RKO (cell line): ENCODE data around the gene TNFRSF13B.
"Not testable (repeated sequence)": the region's sequence is repeated elsewhere in the genome, so short reads cannot be mapped to it uniquely, and the experiment has no call there.

Source experiments
- DNase-seq: peaks from one replicate; pipeline ENCODE4 v3.0.0-alpha.2; 2016; ENCODE audit warnings: low spot score

The TNFRSF13B gene

DNA sequence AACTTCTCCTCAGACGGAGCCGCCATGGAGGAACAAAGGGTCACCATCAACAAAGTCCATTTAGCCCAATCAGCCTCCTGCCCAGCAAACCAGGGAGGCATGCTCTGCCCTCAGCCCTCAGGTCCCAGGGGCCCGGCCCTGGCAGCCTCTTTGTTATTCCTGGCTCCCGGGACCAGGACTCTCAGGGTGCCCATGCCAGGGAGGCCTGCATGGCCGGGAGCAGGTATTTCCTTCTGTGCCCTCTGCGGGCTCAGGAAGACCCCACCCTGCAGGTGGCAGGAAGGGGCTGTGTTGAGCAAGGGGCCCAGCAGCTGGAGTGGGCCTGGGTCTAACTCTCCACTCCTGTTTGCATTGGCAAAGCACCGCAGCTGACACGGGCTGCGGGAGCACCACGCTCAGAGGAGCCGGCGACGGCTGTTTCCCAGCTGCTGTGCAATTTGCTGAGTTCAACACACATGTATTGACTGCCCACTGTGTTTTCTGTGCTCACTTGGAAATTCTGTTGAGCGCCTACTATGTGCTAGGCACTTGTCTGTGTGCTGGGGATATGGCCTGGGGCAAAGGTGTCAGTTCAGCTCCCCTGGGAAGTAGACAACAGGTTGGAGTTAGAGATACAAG is 33.2 kb upstream of the TNFRSF13B start:
- DNase-seq, result not testable (repeated sequence)

DNA sequence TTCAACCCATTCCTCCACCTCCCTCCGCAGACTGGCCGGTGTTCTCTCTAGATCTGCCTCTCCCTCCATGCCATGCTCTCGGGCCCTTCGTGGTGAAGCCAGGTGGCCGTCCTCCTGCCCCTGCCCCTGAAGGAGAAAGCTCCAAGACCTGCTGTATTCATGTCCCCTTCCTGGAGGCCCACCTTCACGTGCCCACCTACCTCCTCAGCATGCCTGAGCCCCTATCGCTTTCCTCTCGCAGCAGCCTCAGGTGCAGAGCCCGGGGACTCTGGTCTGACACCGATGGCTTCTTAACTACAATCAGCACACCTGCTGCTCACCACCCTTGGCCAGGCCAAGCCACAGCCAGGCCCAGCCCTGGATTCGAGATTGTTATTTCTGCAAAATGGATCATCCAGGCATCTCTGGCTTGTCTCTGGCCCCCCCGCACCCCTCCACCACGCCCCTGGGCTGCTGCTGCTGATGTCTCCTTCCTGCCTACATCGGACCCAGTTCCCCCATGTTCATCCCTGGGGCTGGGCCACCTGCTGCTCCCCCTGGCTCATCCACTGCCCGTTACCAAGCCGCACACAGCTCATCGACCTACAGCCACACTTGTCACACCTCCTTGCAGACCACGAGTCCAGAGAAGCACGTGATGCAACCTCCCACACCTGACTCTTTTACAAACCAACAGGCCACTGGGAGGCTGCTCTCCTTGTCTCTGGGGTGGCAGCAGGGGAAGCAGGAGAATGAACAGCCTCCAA is 32.5 kb upstream of the TNFRSF13B start:
- DNase-seq, result no peak

DNA sequence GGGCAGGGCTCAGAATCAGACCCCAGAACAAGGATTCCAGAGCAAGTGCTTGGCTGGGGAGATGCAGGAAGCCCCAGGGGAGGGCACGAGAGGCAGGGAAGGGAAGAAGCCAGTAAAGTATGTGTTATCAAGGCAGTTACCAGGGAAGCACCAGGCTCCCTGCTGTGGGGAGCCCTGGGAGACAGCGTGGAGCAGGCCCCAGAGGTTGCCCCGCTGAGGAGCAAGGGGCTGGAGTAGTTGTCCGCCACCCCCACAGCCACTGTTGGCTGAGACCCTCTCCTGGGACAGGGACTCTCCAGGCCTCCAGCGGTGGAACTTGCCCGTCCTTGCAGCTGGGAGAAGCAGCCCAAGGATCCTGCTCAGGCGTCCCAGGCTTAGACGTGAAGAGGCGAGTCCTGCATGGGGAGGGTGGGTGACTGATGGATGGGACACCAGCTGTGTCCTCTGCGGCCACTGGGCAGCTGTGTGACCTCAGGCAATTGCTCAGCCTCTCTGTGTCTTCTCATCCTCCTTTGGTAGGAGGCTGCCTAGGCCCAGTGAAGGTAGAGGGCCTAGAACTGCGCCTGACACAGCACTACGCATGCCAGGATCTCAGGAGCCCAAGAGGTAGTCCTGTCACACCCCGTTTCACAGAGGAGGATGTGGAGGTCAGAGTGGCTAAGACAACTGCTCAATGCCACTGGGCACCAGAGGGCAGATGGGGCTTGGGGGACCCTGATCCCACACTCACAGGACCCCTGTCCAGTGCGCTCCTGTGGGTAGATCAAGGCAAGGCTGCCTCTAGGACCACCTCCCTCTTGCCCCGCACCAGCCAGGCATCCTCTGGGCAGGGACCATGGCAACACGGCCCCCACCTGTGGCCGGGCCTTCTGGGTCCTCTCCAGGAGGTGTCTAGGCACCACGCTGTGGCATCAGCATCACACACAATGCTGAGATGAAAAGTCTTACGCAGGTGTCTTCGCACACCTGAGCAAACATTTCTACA is 31.1 kb upstream of the TNFRSF13B start:
- DNase-seq, result not testable (repeated sequence)

DNA sequence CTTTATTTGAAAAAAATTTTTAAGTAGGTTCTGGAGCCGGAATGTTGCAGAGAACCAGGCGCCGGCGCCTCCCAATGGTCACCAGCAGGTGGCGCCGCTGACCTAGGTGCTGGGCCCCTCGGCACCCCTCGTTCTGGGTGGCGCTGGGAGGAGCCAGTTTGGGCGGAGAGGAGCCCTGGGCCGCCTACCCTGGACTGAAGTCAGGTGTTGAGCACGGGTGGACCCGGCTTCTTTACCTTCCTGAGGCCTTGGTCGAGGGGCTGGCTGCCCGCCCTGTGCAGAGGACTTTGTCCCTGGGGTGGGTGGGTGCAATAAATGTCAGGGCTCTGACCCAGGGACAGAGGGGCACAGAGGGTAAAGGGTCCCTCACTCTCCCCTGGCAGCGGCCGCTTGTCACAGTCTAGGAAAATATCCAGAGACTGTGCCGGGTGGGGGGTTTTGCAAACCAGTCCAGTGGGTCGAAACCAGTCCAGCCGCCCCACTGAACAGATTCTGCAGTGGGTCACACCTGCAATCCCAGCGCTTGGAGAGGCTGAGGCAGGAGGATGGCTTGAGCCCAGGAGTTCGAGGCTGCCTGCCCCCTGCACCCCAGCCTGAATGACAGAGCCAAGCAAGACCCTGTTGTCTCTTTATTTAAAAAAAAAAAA is 30.1 kb upstream of the TNFRSF13B start:
- DNase-seq, result peak; percentile 68

DNA sequence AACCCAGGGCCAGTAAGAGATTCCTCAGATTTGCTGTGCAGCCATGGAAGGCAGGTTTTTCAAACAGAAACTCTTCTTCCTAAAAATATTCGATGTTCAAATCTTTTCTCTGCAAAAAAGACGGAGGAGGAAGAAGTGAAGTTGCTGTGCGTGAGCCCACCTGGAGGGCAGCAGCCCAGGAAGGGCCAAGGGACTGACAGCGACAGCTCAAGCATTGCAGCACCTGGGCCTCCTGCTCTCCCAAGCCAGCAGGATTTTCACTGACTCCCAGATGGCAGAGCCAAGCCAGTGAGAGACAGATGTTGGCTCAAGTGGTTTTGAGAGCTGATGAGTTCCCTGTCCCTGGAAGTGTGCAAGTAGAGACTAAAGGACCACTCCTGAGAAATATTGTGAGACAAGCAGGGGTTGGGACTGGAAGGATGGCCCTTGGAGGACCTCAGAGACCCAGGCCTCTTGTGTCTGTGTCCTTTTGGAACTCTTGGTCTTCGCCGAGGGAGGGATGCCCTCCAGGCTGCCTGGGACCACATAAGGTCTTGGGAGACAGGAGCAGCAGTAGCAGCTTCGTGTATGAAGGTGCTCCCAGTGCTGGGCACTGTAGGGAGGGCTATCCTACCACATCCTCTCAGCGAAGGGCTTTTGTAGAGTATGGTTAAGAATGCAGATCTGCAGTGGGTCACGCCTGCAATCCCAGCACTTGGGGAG is 29.3 kb upstream of the TNFRSF13B start:
- no peak for DNase-seq

DNA sequence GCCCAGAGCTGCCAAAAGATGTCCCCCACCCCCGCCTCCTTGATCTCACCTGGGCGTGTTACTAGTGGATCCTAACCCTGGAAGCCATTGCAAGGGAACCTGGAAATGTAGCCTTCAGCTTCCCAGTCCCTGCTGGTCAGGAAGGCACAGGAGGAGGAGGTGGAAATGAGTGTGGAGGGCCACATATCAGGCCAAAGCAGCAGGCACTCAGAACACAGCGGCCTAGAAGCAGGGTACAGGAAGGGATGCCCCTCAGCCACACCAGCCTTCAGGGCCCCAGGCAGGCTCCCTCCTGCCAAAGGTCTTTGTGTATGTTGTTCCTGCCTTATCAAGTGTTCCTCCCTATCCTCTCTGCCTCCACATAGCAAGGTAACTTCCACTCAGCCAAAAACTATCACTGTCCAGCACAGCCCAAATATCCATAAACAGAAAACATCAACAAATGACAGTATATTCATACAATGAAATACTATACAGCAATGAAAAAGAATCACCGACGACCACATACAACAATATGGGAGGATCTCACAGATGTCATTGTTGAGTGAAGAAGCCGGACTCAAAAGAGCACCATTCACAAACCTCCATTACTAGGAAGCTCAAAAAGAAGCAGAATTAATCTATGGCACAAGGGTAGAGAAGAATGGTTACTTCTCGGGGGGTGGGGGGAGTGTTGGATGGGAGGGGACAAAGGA is 28.2 kb upstream of the TNFRSF13B start:
- no peak for DNase-seq

DNA sequence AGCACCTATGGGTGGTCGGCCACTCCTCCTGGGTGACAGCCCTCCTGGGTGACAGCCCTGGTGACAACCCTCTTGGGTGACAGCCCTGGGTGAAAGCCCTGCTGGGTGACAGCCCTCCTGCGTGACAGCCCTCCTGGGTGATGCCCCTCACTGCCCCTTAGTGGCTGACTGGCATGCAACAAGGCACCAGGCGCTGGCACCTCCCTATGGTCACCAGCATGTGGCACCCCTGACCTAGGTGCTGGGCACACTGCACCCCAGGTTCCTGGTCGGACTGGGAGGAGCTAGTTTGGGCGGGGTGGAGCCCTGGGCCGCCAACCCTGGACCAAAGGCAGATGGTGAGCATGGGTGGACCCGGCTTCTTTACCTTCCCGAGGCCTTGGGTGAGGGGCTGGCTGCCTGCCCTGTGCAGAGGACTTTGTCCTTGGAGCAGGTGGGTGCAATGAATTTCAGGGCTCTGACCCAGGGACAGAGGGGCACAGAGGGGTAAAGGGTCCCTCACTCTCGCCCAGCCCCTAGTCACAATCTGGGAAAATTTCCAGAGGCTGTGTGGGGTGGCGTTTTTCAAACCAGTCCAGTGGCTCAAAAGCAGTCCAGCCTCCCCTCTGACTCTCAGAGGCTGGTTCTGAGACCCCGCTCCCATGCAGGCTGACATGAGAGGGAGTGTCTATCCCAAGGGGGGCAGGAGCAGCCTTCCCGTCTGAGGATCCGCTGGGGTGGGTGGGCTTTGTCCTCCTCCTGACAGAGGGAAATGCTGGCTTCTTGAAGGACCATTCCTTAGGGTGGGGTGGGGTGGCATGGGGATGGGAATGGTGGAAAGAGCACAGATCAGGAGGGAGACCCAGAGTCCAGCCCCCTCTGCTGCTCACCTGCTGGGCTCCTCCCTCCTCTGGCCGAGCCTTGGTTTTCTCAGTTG is 25.9 kb upstream of the TNFRSF13B start:
- DNase-seq, result peak; percentile 86

DNA sequence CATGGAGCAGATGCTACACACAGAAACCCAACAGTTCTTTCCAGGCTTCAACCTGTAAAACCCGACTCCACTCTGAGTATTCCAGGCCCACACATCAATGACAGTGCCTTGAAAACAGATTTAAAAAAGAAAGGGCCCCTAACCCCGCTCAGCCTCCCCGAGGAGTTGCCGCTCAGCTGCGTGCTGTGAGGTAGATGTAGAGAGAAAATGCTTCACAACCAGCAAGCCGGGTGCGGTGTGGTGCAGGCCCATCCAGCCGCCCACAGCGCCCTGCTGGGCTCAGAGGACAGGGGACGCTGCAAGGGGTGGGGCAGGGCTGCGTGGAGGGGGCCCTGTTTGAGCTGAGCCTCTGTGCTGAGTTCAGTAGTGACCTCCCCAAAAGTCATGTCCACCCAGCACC is 24.8 kb upstream of the TNFRSF13B start:
- not testable (repeated sequence) for DNase-seq

DNA sequence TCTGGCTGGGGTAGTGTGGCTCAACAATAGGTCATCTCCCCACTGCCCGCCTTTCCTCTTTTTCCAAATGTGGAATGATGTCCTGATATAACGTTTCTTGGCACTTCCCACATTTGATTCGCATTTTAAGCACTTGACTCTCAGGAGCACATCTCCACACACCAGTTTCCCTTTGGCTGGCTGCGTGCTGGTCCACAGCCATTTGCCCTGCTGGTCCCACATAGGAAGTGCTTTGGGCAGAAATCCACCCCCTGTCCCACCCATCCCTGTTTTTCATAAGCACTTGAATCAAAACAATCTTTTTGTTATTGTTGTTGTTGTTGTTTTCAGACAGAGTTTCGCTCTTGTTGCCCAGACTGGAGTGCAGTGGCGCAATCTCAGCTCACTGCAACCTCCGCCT is 24.0 kb upstream of the TNFRSF13B start:
- DNase-seq, result no peak

DNA sequence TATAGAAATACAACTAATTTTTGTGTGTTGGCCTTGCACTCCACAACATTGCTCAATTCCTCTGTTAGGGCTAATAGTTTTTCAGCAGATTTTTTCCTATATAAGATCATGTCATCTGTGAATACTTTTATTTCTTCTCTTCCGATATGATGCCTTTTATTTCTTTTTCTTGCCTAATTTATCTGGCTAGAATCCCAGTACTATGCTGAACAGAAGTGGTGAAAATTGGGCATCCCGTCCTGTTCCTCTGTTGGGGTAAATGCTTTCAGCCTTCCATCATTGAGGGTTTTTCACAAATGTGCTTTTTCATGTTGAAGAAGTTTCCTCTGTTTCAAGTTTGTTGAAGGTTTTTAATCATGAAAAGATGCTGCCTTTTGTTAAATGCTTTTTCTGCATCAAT is 22.7 kb upstream of the TNFRSF13B start:
- no peak for DNase-seq

DNA sequence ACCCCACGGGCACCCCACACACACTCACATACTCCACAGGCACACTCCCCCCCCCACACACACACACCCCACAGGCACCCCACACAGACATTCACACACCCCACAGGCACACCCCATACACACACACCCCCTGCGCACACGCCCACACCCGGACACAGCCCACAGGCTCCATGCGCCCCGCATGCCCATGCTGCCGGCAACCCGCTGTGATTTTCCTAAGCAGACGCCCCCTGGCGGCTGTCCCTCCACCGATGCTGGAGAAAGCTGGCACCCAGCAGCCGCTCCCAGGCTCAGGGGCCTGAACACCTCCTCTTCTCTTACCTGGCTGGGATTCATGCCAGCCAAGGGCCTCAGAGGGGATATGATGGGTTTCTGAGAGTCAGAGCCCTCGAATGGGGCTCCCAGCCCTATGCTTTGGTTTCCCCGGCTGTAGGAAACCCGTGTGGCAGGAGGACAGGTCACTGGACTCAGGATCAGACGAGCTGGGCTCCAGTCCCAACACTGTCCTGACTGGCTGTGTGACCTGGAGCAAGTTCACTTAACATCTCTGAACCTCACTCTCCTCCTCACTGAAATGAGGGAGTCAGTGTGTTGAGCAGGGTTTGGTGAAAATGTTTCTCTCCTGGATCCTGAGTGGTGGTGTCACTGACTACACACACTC is 19.6 kb upstream of the TNFRSF13B start:
- DNase-seq, result peak; percentile 67

DNA sequence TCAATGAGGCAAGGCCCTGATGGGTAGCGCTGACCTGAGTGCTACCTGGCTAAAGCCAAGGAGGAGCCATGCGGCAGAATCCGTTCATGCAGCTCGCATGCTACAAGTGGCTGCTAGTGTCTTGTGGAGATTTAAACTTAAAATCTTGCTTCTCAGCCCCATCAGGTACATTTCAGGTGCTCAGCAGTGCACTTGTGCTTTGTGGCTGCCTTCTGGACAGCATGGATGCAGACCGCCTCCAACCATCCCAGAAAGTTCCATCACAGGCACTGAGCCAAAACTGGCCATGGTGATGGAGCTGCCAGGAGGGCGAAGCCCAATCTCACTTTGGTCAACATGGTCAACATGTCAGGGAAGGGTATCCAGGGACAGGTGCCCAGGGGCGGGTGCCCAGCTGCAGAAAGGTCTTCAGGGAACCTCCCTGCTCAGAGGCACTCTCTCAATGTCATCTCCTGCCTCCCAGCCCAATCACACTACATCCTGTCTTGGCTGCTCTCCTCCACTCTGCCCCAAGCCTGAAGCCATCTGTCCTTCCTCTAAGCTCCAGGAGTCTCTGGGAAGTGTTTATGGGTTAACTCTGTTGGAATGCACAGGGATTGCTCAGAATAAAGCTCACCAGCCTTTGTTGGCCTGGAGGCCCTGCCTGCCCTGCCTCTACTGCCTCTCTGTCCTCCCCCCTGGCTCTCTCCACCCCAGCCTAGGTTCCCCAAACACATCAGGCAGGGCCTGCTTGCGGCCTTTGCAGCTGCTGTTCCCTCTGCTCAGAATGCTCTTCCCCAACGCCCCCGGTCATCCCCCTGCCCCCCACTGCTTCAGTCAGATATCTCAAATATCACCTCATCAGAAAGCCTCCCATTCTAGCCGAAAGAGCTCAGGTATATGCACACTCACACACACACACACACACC is 18.3 kb upstream of the TNFRSF13B start:
- no peak for DNase-seq

DNA sequence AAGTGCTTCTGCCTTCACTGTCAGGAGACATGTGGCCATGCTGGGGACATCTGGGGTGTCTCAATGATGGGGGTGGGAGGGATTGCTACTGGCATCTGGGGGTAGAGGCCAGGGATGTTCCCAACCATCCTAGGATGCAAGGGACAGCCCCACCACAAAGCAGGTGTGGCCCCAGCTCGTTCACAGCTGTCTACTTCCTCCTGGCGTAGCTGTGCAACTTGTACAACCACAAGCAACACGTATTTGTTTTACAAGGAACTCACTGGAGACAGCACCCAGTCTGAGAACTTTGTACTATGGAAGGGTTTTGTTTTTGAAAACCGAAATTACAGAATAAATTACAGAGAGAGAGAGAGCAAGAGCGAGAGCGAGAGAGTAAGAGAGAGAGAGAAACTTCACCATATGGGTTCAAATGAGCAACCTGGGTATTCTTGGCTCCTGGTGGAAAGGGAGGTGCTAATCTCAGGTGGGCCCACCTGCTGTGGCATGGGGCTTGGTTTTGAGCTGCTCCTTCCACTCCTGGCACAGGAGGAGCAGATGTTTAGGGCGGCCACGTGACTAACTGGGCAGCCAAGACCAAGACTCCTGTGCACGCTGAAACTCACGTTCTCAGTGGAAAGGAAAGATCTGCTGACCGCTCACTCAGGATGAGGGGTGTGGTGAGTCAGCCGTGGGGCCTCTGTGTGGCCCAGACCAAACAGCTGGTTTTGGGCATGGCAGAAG is 17.5 kb upstream of the TNFRSF13B start:
- no peak for DNase-seq

DNA sequence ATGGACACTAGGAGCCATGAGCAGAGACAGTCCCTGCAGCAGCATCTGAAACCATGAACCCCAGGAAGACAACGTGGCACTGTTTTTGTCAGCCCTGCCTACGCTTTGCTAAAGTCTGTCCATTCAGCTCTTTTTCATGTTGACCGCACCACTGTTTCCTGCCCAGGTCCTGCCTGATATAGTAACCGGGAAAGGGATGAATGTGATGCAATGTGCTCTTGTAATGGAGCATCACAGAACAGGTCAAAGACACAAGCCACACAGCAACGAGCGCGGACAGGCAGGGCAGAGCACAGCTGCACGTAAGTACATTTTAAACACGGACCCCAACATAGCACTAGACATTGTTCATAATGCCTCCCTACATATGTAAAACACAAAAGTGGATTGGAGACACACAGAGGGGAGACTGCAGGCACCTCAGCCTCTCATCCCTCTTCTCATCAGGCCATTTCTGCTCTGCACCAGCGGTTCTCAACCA is 16.9 kb upstream of the TNFRSF13B start:
- DNase-seq, result no peak

DNA sequence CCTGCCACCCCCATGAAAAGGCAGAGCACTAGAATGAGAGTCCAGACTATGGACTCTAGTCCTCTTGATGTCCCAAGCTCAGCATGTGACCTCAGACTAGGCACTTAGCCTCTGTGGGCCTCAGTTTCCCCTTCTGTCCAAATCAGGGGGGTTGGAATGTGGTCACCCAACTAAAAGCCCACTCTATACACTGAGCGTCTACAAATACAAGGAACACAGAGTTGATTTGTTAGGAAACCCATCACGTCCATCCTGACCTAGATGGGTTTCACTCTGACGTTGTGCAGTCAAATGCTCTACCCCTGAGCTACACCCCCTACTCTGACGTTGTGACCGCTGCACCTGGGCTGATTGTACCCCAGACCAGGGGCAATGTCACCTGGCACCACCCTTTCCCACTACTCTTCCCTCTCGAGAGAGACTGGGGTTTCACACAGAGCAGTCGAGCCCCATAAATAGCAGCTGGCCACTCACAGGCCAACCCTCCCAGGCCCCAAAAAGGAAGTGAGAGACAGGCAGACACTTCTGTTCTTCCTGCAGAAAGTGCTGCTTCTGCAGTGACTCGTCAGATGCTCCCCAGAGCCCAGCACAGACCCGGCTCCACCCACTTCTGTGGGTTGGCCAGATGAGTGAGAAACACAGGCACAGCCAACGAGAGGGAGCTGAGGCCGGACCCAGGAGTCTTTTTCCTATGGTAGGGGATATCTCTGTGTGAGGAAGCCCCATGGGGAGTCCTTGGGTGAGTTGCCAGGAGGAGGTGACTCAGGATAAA is 16.1 kb upstream of the TNFRSF13B start:
- peak; percentile 32 for DNase-seq

DNA sequence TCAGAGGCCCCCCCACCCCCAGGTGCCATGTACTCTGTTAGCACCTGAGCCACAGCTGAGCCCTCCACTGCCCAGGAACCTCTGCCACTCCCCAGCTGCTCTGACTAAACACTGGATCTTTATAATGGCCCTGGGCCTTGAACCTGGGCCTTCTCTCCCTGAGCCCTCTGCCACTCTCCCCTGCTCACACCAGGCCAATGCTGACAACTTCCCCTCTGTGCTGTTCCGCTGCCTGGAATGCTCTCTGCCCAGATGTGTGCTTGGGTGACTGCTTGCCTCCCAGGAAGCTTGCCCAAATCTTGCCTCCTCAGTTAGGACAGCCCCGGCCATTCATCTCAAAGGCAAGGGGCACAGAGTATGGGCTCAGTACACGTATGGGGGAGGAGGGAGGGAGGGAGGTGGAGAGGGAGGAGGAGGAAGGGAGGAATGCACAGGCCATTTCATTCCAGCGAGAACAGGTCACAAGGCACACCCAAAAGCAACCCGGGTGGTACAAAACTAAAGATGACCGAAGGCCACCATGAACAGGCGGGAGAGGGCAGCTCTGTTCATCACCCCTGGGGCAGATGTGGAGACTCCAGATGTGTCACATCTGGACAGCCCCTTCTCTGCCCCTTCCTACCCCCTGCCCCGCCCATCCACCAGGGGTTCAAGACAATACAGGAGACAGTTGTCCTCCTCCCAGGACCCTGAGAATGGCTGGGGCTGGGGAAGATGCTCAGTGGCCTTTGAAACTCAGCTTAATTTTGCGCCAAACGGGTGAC is 15.3 kb upstream of the TNFRSF13B start:
- no peak for DNase-seq
